NK-92 treated with Interleukin-12 subunit alpha and Interleukin-12 subunit beta, amount 100 ng/mL, for 24 hours (cell line): ENCODE data around the gene CRIP1.

Experiments used
- DNase-seq: peaks from one replicate; lab custom pipeline; 2025; lab: John Stamatoyannopoulos, UW

Gene CRIP1

GRCh38 chr14:105507247-105507646 is 20.6 kb downstream of the CRIP1 start:
- DNase-seq: no peak

DNA sequence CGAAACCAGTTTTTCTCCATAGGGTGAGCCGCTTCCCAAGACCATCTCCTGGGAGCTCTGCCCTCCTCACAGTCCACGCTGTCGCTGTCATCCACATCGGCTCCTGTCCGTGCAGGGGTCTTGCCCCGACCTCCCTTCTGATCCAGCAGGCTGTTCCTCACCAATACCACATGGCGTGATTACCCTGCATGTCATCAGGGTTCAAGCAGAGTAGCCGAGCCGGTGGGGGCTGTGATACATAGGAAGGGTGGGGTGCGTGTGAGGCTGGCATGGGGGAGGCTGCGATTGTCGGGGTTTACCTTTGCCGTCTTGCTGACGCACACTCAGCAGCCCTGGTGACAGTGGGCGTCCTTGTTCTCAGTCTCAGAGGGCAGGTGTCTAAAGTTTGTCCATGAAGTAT is 21.4 kb downstream of the CRIP1 start:
- no peak for DNase-seq

- DNase-seq: no peak
Observed at GRCh38 chr14:105508601-105509000, 21.9 kb downstream of the CRIP1 start.

DNA sequence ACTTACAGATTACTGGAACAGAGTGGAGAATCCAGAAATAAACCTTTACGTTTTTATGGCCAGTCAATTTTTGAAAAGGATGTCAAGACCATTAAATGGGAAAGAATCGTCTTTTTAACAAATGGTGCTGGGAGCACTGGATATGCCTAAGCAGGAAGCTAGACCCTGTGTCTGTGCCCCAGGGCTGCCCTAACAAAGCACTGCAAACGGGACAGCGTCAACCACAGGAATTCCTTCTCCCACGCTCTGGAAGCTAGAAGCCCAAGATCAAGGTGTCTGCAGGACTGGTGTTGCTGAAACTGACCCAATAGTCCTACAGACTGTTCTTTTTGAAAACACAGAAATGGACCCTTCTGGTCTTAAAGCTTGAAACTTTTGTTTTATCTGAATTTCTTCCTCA is 30.4 kb downstream of the CRIP1 start:
- DNase-seq: no peak

DNA sequence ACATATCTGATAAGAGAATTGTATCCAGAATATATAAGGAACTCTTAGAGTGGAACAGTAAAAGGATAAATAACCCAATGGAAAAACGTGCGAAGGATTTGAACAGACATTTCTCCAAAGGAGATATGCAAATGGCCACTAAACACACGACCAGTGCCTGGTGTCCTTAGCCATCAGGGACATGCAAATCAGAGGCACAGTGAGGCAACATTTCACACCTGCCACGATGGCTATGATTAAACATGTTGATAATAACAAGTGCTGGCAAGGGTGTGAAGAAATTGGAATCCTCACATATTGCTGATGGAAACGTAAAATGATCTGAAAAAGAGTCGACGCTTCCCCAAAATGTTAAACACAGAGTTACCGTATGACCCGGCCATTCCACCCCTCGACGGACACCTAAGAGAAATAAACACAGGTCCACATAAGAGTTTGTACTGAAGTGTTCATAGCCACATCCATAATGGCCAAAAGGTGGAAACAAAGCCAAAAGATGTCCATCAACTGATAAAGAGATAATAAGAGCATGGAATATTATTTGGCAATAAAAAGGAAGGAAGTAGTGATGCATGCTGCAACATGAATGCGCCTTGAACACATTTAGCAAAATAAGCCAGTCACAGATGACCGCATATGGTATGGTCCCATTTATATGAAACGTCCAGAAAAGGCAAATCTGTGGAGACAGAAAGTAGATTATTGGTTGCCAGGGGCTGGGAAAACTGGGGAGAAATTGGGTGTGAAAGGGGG is 33.4 kb downstream of the CRIP1 start:
- no peak for DNase-seq

GRCh38 chr14:105525326-105525725 is 38.6 kb downstream of the CRIP1 start:
- no peak for DNase-seq

DNA sequence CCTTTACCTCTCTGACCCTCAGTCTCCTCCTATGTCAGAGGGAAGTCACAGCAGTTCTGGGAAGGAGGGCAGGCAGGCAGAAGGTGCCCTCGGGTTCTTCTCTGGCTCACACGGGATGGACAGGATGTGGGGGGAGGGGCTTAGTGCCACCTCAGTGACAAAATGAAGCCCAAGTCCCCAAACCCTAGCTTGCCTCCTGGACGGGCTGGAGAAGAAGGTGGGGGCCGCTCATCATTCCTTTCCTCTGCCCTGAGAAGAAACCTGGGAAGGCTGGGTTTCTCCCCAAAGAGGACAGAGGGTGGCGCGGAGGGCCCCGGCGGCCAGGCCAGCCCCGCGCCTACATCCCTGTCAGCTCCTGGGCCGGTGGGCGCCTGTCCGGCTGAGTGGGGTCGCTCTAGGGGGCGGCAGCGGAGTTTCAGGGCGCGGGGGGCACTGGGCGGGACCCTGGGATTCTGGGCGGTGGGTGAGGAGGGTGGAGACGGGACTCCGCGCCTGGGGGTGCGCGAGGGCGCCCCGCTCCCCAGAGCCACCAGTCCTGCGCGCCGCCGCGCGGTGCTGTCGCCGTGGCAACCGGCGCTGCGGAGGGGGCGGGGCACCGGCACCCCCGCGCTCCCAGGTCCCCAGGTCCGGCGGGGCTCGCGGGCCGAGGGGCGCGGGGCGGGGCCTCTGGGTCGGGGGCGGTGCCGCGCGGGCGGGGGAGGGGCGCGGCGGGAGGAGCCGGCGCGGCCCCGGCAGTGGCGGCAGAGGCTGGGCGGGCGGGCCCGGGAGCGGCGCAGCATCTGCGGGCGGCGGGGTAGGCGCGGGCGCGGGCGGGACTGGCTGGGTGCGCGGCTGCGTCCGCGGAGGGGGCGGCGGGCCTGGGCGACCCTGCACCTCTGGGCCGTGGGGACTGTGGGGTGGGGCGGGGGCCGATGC is 39.4 kb downstream of the CRIP1 start, which contains the start of gene TMEM121:
TMEM121 (plus strand) TSS at position 723 of the 915 bp plus-strand sequence. CDS start 2,252 bp downstream, outside the sequence.
- DNase-seq: no peak

DNA sequence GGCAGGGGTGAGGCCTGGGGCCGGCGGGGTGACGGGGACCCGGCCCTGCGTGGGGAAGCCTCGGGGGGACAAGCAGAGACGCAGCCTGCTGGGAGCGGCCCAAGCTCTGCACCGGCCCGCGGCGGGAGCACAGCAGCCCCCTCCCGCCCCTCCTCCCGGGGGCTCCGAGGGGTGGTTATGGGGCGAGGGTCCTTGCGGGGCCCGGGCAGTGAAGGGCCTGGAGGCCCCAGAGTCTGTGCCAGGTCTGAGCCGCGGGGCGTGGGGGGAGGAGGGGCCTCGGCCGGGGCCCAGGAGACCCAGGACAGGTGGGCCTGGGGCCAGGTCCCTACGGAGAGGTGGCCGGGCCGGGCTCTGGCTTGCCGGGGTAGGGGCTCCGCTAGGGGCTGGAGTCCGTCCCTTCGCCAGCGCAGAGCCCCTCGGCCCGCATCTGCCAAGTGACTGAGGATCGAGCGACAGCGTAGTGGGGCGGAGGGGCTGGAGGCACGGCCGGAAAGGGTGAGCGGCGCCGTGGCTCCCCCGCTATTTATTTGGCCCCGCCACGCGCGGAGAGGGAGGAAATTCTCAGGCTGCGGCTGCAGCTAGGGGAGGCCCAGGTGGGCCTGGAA is 40.2 kb downstream of the CRIP1 start:
- no peak for DNase-seq

DNA sequence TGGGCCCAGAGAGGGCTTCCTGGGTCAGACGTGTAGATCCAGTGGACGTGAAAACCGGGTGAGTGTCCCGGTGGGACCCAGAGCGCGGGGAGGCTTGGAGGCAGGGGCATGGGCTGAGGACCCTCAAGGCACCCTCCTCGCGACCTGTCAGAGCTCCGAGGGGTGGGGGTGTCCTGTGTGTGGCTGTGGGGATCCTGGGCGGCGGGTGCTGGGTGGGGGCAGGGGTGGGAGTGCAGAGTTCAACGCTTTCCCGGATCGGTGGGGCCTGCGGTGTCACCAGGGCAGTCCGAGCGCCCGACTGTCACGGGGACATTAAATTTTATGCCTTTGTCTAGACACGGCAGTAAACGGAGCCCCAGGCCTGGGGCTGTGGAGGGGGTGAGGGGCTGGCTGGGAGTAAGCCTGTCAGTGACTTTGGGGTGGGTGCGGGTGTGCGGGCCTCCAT is 40.7 kb downstream of the CRIP1 start:
- DNase-seq: no peak

- no peak for DNase-seq
Observed at GRCh38 chr14:105527826-105528585, 41.3 kb downstream of the CRIP1 start.

DNA sequence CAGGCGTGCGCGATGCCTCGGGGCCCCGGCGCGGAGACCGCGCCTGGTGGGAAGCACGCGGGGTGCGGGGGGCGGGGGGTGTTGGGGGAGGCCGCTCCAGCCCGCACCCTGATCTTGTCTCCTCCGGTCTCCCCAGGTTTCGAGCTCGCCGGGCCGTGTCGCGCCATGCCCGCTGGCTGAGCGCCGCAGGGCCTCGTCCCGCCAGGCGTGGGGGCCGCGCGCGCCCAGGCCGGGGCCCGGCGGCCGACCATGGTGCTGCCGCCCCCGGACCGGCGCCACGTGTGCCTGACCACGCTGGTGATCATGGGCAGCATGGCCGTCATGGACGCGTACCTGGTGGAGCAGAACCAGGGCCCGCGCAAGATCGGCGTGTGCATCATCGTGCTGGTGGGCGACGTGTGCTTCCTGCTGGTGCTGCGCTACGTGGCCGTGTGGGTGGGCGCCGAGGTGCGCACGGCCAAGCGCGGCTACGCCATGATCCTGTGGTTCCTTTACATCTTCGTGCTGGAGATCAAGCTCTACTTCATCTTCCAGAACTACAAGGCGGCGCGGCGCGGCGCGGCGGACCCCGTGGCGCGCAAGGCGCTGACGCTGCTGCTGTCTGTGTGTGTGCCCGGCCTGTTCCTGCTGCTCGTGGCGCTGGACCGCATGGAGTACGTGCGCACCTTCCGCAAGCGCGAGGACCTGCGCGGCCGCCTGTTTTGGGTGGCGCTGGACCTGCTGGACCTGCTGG is 42.1 kb downstream of the CRIP1 start:
- DNase-seq: no peak

- DNase-seq: no peak
Observed at GRCh38 chr14:105529319-105529568, 42.6 kb downstream of the CRIP1 start.

DNA sequence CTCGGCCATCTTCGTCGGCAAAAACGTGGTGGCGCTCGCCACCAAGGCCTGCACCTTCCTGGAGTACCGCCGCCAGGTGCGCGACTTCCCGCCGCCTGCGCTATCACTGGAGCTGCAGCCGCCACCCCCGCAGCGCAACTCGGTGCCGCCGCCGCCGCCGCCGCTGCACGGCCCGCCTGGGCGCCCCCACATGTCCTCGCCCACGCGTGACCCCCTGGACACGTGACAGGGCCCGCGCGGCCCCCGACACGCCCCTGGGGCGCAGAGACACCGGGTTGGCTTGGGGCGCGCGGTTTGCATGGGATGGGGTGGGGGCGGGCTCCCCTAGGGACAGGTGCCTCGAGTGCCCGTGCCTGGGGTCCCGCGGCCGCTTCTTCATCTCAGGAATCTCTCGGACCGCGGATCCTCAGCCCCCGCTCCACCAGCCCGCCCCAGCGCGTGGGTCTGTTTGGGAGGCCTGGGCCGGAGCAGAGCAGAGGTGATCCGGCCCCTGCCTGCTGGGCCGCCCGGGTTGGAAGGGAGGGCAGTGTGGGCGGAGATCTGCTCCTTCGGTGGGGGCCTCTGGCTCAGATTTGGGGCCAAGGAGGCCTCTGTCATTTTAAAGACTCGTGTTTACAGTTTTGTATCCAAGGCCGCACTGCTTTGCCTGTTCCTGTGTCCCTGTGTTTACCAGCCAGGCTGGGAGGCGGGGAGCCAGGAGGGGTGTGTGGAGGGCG is 43.0 kb downstream of the CRIP1 start:
- DNase-seq: no peak

DNA sequence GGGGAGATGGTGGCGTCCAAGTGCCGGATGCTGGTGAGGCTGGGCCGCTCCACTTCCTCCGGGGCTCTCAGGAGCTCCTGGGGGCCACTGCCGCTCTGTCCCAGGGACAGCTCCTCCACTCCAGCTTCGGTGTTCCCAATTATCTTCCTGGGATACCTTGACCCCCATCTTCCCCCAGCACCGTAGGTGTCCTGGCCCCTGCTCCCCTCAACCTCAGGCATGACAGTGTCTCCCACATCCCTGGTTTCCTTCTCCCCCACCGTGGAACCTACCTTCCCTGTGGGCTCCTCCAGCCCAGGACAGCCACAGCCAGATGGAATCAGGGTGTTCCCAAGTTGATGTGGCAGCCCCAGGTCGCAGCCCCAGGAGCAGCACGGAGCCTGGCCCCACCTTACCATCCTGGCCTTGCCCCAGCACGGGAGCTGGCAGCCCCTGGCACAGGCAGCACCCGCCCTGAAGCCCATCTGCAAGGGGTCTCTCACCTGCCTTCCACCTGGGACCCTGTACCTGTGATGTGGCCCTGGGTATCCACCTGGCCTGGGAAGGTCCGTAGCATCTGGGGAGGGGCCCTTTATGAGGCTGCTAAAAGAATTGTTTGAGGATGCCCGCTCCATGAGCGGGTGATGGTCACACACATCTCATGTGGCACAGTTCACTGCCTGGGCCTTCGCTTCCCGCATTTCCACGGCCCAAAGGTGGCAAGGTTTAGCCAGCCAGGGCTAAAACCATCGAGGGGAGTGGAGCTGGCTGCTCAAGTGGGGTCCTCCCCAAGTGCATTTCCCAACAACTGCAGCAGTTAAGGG is 43.8 kb downstream of the CRIP1 start:
- DNase-seq: no peak

DNA sequence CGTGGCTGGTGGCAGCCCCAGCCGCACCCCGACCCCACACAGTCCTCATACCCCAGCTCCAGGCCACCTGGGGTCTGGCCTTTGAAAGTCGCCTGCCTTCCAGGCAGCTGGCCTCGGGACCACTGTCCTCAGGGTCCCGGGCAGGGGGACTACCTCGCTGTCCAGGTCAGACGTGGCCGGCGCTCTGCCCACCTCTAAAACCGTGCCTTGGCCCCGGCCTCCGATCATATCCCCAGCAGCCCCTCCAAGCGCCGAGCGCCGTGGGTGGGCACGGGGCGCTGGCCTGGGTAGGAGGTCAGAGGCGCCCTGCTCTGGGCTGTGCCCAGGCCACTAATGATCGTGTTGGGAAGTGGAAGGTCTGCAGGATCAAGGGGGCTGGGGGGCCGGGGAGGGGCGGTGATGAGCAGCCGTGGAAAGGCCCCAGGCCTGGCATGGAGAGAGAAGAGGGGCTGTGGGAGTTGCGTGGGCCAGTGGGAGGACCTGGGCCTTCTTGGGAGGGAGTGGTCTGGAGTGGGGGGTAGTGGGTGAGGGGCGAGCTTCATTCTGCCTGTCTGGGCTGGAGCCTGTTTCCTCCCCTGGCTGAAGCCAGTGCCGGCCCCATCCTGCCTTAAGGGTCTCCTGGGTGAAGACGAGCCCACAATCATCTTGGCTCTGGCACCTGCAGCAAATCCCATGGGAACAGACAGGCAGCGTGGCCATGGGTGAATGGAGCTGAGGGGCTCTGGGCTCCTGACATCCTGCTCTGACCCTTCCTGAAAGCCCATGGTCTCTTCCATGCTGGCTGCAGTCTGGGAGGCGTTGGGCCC is 44.6 kb downstream of the CRIP1 start:
- DNase-seq: no peak

- no peak for DNase-seq
Observed at GRCh38 chr14:105531894-105532623, 45.4 kb downstream of the CRIP1 start.

GRCh38 chr14:105532735-105533141 is 46.1 kb downstream of the CRIP1 start:
- DNase-seq: no peak

GRCh38 chr14:105533391-105533790 is 46.7 kb downstream of the CRIP1 start:
- no peak for DNase-seq
